K562 (cell line): ENCODE results near the gene CAPN8. TPM values are rescaled to one million over a fixed set of nuclear protein-coding genes. Genes with fewer than 3 reads are reported as not detected.

Experiments
- ATF4 ChIP-seq: fragments of 450-650 bp; formaldehyde crosslinking; IDR thresholded peaks from 2 replicates; pipeline ENCODE4 v1.4.0; 2022; ENCODE audit warnings: mild to moderate bottlenecking, moderate library complexity
- COPS2 ChIP-seq: fragments of 450-650 bp; conservative IDR thresholded peaks from 2 replicates; pipeline ENCODE4 v1.6.1; 2016; ENCODE audit warnings: mild to moderate bottlenecking, moderate library complexity
- ELF4 ChIP-seq: fragments of 450-650 bp; formaldehyde crosslinking; IDR thresholded peaks from 2 replicates; pipeline ENCODE4 v1.4.0; 2022; ENCODE audit warnings: missing genetic modification characterization
- NCOR1 ChIP-seq: fragments of 450-650 bp; IDR thresholded peaks from 2 replicates; pipeline ENCODE4 v1.6.1; 2016; ENCODE audit warnings: mild to moderate bottlenecking, moderate library complexity
- PRPF4 ChIP-seq: fragments of 200-400 bp; formaldehyde crosslinking; IDR thresholded peaks from one replicate; pipeline ENCODE4 v1.6.1; 2017; ENCODE audit warnings: low read length, low read depth, mild to moderate bottlenecking; ENCODE audit not compliant: insufficient read depth, poor library complexity, severe bottlenecking
- RERE ChIP-seq: sonication (generic); formaldehyde crosslinking; IDR thresholded peaks from 2 replicates; pipeline ENCODE4 v1.8.0; 2023; ENCODE audit warnings: missing genetic modification reagents, mild to moderate bottlenecking, borderline replicate concordance
- RREB1 ChIP-seq: fragments of 250-450 bp; sonication (Bioruptor Pico); IDR thresholded peaks from 2 replicates; pipeline ENCODE4 v1.4.0; 2020
- TEAD4 ChIP-seq, 2 experiments: sonication (generic) in 1 of 2; formaldehyde crosslinking in 1 of 2; IDR thresholded peaks; 2 replicates each; pipeline versions ENCODE4 v1.6.1 to v1.8.0; 2012 to 2022; ENCODE audit warnings: borderline replicate concordance in 1 of 2, inconsistent platforms in 1 of 2, low read length in 1 of 2, mild to moderate bottlenecking in 1 of 2, missing genetic modification reagents in 1 of 2
- ZBTB9 ChIP-seq: fragments of 450-650 bp; formaldehyde crosslinking; IDR thresholded peaks from 2 replicates; pipeline ENCODE4 v1.4.0; 2020; ENCODE audit warnings: mild to moderate bottlenecking, moderate library complexity
- polyA plus RNA-seq, 8 experiments: library from polyadenylated mRNA; depleted of rRNA in 4 of 8; stranded (reverse) in 5 of 8; unstranded in 3 of 8; fragments of >200 nt; fragmentation: Nextera tagmentation in 2 of 8; fragmentation: Illumina TruSeq in 1 of 8; extraction: Ambion mirVana in 2 of 8; extraction: Trizol in 1 of 8; gene quantifications; 2 replicates each; pipeline versions ENCODE4 v1.2.1 to v1.2.3, GENCODE V29; 2011 to 2014; ENCODE audit warnings: inconsistent platforms in 1 of 8, missing spikeins in 1 of 8
- total RNA-seq, 7 experiments: library from RNA; depleted of rRNA in 6 of 7; stranded (reverse); fragments of >200 nt in 6 of 7; fragmentation: Illumina TruSeq in 2 of 7; extraction: Trizol in 2 of 7; gene quantifications; 2 replicates each; pipeline versions ENCODE4 v1.2.1 to v1.2.3, GENCODE V29; 2011 to 2021; ENCODE audit warnings: low replicate concordance in 1 of 7
- TF ChIP-seq, protein P1 (sequence below): sonication (generic); formaldehyde crosslinking; IDR thresholded peaks from 2 replicates; pipeline ENCODE4 v1.9.0; 2022; ENCODE audit warnings: mild to moderate bottlenecking, missing genetic modification reagents

CAPN8 gene
- total and polyA plus RNA-seq, 9 of the 15 experiments (the other 6 are each of a cell fraction or from before 2014, with no cell fraction given) = 0.06 TPM; not detected in 8

- TF ChIP-seq RREB1 (CRISPR knock-in tag) (no peak), ATF4 (no peak), ZBTB9 (CRISPR knock-in tag) (no peak), TEAD4 (IDR thresholded peaks at IDR 0.05; ENCODE audit: low read length) (no peak), TEAD4 (CRISPR knock-in tag; IDR thresholded peaks at IDR 0.05; ENCODE audit: borderline replicate concordance) (no peak), COPS2 (no peak), NCOR1 (no peak), ELF4 (CRISPR knock-in tag) (no peak), RERE (no peak), PRPF4 (no peak)
- TF ChIP-seq, protein P1, sequence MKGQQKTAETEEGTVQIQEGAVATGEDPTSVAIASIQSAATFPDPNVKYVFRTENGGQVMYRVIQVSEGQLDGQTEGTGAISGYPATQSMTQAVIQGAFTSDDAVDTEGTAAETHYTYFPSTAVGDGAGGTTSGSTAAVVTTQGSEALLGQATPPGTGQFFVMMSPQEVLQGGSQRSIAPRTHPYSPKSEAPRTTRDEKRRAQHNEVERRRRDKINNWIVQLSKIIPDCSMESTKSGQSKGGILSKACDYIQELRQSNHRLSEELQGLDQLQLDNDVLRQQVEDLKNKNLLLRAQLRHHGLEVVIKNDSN = no peak
Observed at GRCh38 chr1:223645903-223646302, 19.6 kb downstream of the CAPN8 start (continued).
